ENCODE results near the gene ME3.

- TF ChIP-seq CTCF (IDR thresholded peaks at IDR 0.05 in 2 of 3, conservative IDR thresholded peaks at IDR 0.05 in 1 of 3; ENCODE audit: borderline replicate concordance in 1 of 3, insufficient read depth in 1 of 3, low read depth in 2 of 3, low read length in 2 of 3) (no peak), EZH2phosphoT487 (IDR thresholded peaks at IDR 0.05; ENCODE audit: borderline replicate concordance) (no peak)
Observed at GRCh38 chr11:86442827-86443226, 229.6 kb downstream of the ME3 start.

Data from HCT116 (cell line).